ENCODE results near the gene GRHPR. TPM values are rescaled to one million over a fixed set of nuclear protein-coding genes. Genes with fewer than 3 reads are reported as not detected.

GRHPR gene
- total RNA-seq, 2 experiments from 2014 or later = 106 to 135 TPM

DNA sequence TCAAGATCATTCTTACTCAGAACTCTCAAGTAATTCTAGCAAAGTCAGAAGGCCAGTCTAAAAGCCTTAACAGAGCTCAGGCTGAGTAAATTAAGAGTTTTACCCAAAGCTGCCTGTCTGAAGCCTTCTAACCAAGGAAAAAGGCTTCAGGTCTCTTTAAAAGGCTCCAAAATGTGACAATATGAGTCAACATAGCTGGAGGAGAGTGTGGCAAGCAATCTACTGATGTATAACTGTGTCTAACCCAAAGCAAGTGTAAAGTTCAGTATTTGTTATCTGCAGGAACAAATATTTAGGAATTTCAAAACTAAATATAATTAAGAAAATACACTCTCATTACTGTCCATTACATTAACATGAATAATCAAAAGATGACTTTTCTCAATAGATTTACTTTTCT is 31.7 kb downstream of the GRHPR start:
- POLR2A ChIA-PET = interaction anchor here (0.9 kb wide), 1 partner anchor 11 kb away, joined by 4 read pairs; the partner anchor contains the start of gene ZBTB5
- BruUV-seq (replicated peaks) = no TSS peak
- CTCF ChIA-PET (ENCODE audit: unreplicated experiment) = no interaction called here

DNA sequence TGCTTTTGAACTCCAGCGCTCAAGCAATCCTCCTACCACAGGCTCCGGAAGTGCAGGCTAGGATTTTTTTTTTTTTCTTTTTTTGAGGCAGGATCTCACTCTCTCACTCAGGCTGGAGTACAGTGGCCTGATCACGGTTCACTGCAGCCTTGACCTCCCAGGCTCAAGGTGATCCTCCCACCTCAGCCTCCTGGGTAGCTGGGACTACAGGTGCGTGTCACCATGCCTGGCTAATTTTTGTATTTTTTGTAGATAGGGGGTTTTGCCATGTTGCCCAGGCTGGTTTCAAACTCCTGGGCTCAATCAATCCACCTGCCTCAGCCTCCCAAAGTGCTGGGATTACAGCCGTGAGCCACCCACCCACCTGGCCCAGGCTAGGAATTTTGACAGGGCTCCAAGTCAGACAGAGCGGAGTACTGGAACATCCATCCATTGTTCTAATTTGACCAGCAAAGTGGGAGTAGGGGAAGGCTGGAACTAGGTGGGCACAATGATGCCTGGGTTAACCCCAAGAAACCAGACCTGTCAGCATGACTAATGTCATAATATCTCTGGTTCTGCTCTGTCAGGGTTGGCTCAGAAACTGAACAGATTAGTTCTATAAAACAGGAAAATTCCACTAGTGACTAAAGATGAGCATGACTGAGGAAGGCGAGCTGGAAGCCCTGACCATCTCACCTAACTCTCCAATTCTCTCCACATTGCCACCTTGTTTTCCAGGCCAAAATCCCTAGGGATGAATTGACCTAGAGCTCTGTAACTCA is 33.6 kb downstream of the GRHPR start:
- intact Hi-C loops (cut with micrococcal nuclease; ENCODE audit: unreplicated experiment) = no loop called here
- no peak for DNase-seq (ENCODE audit: low spot score)
- no TSS peak for BruUV-seq (replicated peaks)
- H3K4me2 ChIP-seq (ENCODE audit: low read length) = no peak overlapping the region
- ChIA-PET CTCF (ENCODE audit: unreplicated experiment) (no interaction called here), POLR2A (interaction anchor here (0.6 kb wide), 1 partner anchor 171 kb away, joined by 3 read pairs; no protein-coding TSS in a partner anchor)
- H3K27ac ChIP-seq (ENCODE audit: low read depth, low read length, poor library complexity, severe bottlenecking) = no peak overlapping the region
- no peaks in the 10 kb centered on the region for H3K9me2 ChIP-seq (ENCODE audit: insufficient read depth, low read length)
- 0 out of 2 replicates have a peak, but pooled peaks cover 3% of the 10 kb centered on the region for H3K9me3 ChIP-seq (ENCODE audit: low read length)
- H3K4me1 ChIP-seq (ENCODE audit: insufficient read depth, low read length, poor library complexity, severe bottlenecking) = peaks cover 5% of the 10 kb centered on the region
- H4K20me1 ChIP-seq (ENCODE audit: insufficient read depth, low read length) = peaks cover 7% of the 10 kb centered on the region; the same call in 1 of the 2 replicates
- H3K36me3 ChIP-seq (ENCODE audit: insufficient read depth, low read length) = peaks cover 69% of the 10 kb centered on the region
- H2AFZ ChIP-seq (ENCODE audit: low read length) = no peak overlapping the region
- TF ChIP-seq, protein P1, sequence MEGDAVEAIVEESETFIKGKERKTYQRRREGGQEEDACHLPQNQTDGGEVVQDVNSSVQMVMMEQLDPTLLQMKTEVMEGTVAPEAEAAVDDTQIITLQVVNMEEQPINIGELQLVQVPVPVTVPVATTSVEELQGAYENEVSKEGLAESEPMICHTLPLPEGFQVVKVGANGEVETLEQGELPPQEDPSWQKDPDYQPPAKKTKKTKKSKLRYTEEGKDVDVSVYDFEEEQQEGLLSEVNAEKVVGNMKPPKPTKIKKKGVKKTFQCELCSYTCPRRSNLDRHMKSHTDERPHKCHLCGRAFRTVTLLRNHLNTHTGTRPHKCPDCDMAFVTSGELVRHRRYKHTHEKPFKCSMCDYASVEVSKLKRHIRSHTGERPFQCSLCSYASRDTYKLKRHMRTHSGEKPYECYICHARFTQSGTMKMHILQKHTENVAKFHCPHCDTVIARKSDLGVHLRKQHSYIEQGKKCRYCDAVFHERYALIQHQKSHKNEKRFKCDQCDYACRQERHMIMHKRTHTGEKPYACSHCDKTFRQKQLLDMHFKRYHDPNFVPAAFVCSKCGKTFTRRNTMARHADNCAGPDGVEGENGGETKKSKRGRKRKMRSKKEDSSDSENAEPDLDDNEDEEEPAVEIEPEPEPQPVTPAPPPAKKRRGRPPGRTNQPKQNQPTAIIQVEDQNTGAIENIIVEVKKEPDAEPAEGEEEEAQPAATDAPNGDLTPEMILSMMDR (conservative IDR thresholded peaks at IDR 0.05; ENCODE audit: low read length) = no peak
- TF ChIP-seq EZH2phosphoT487 (IDR thresholded peaks at IDR 0.05; ENCODE audit: borderline replicate concordance, low read depth, low read length) = no peak
- no peak overlapping the region for H3K4me3 ChIP-seq (ENCODE audit: low read depth, low read length, poor library complexity, severe bottlenecking)
- peaks cover 88% of the 10 kb centered on the region for H3K79me2 ChIP-seq (ENCODE audit: insufficient read depth, low read depth, low read length)

More for the DNA sequence above, 31.7 kb downstream of the GRHPR start:
- H3K79me2 ChIP-seq (ENCODE audit: insufficient read depth, low read depth, low read length) = peaks cover 90% of the 10 kb centered on the region; the same call in 1 of the 2 replicates
- peaks cover 5% of the 10 kb centered on the region for H3K4me1 ChIP-seq (ENCODE audit: insufficient read depth, low read length, poor library complexity, severe bottlenecking)
- TF ChIP-seq, protein P1 (conservative IDR thresholded peaks at IDR 0.05; ENCODE audit: low read length) = no peak
- TF ChIP-seq EZH2phosphoT487 (IDR thresholded peaks at IDR 0.05; ENCODE audit: borderline replicate concordance, low read depth, low read length) = no peak
- H2AFZ ChIP-seq (ENCODE audit: low read length) = no peak overlapping the region
- intact Hi-C loops (cut with micrococcal nuclease; ENCODE audit: unreplicated experiment) = no loop called here
- H3K4me3 ChIP-seq (ENCODE audit: low read depth, low read length, poor library complexity, severe bottlenecking) = no peak overlapping the region
- no peak overlapping the region for H3K27ac ChIP-seq (ENCODE audit: low read depth, low read length, poor library complexity, severe bottlenecking)
- H3K4me2 ChIP-seq (ENCODE audit: low read length) = no peak overlapping the region
- no peak for DNase-seq (ENCODE audit: low spot score)
- peaks cover 7% of the 10 kb centered on the region; the same call in 1 of the 2 replicates for H4K20me1 ChIP-seq (ENCODE audit: insufficient read depth, low read length)
- H3K9me3 ChIP-seq (ENCODE audit: low read length) = no peaks in the 10 kb centered on the region
- peaks cover 75% of the 10 kb centered on the region for H3K36me3 ChIP-seq (ENCODE audit: insufficient read depth, low read length)
- no peaks in the 10 kb centered on the region for H3K9me2 ChIP-seq (ENCODE audit: insufficient read depth, low read length)

DNA sequence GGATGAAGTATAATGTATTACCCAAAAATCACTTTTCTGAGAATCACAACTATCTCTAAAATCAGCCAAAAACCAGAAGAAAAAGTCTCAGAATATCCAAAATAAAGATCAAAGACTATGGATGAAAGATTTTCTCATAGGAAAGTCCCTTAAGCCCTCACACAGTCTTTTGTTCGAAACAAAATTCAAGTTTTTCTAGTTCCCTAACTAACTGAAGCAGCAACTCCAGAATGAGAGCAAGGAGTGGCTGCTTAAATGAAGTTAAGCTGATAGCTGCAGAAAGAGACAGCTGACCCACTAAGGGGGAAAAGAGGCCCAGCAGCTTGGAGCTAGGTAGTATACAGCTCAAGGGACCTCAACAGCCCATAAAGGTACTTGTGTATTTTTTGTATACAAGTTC is 34.3 kb downstream of the GRHPR start:
- no peak overlapping the region for H3K4me2 ChIP-seq (ENCODE audit: low read length)
- peaks cover 67% of the 10 kb centered on the region for H3K36me3 ChIP-seq (ENCODE audit: insufficient read depth, low read length)
- no peak overlapping the region for H2AFZ ChIP-seq (ENCODE audit: low read length)
- no peak overlapping the region for H3K27ac ChIP-seq (ENCODE audit: low read depth, low read length, poor library complexity, severe bottlenecking)
- H4K20me1 ChIP-seq (ENCODE audit: insufficient read depth, low read length) = peaks cover 7% of the 10 kb centered on the region; the same call in 1 of the 2 replicates
- TF ChIP-seq EZH2phosphoT487 (IDR thresholded peaks at IDR 0.05; ENCODE audit: borderline replicate concordance, low read depth, low read length) = no peak
- TF ChIP-seq, protein P1 (conservative IDR thresholded peaks at IDR 0.05; ENCODE audit: low read length) = no peak
- ChIA-PET POLR2A (interaction anchor here (0.6 kb wide), 1 partner anchor 170 kb away, joined by 3 read pairs; no protein-coding TSS in a partner anchor), CTCF (ENCODE audit: unreplicated experiment) (no interaction called here)
- intact Hi-C loops (cut with micrococcal nuclease; ENCODE audit: unreplicated experiment) = no loop called here
- BruUV-seq (replicated peaks) = no TSS peak
- H3K79me2 ChIP-seq (ENCODE audit: insufficient read depth, low read depth, low read length) = peaks cover 88% of the 10 kb centered on the region
- H3K9me2 ChIP-seq (ENCODE audit: insufficient read depth, low read length) = no peaks in the 10 kb centered on the region
- H3K9me3 ChIP-seq (ENCODE audit: low read length) = 0 out of 2 replicates have a peak, but pooled peaks cover 3% of the 10 kb centered on the region
- no peak for DNase-seq (ENCODE audit: low spot score)
- no peak overlapping the region for H3K4me3 ChIP-seq (ENCODE audit: low read depth, low read length, poor library complexity, severe bottlenecking)
- H3K4me1 ChIP-seq (ENCODE audit: insufficient read depth, low read length, poor library complexity, severe bottlenecking) = peaks cover 11% of the 10 kb centered on the region
